A375 (cell line): ENCODE measurements around the gene SMAD5. TPM values are rescaled to one million over a fixed set of nuclear protein-coding genes. Genes with fewer than 3 reads are reported as not detected.

Experiments
- small RNA-seq: library from RNA; depleted of rRNA; stranded (forward); fragments of <200 nt; gene quantifications from one replicate; pipeline ENCODE3, GENCODE V24; 2014
- total RNA-seq: library from RNA; depleted of rRNA; stranded (reverse); fragments of >200 nt; shearing (Covaris generic); gene quantifications from 2 replicates; pipeline ENCODE4 v1.2.3, GENCODE V29; 2014; rRNA removed

Gene SMAD5
- 42.7 and 65.3 TPM in 2 replicates for total RNA-seq

DNA sequence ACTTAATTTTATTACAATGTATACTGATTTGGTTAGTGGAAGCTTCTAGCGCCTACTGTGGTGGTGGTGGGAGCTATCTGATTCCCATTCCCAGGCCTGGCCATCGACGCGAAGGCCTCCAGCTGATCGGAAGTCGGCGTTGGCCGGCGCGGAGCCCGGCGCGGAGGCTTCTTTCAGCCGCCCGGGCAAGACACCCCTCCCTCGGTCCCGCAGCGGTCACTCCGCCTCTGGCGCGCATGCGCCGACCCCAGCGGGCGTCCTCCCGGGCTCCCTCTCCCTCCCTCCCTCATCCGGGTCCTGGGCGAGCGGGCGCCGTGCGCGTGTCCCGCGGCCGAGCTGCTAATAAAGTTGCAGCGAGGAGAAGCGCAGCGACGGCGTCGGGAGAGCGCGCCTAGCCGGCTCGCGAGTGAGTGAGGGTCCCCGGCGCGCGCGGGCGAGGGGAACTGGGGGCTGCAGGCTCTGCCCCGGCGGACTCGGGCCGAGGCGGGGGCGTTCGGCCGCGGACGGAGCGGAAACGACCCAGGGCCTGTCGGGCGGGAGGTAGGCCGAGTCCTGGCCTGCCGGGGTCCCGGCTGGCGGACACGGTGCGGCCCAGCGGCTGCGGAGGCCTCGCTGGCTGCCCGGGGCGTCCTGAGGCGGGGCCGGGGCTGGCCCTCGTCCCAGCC, at the start of gene SMAD5:
TSS of gene SMAD5 (plus strand) at position 289 of the 665 bp plus-strand sequence. CDS start 20,916 bp downstream, outside the sequence.

DNA sequence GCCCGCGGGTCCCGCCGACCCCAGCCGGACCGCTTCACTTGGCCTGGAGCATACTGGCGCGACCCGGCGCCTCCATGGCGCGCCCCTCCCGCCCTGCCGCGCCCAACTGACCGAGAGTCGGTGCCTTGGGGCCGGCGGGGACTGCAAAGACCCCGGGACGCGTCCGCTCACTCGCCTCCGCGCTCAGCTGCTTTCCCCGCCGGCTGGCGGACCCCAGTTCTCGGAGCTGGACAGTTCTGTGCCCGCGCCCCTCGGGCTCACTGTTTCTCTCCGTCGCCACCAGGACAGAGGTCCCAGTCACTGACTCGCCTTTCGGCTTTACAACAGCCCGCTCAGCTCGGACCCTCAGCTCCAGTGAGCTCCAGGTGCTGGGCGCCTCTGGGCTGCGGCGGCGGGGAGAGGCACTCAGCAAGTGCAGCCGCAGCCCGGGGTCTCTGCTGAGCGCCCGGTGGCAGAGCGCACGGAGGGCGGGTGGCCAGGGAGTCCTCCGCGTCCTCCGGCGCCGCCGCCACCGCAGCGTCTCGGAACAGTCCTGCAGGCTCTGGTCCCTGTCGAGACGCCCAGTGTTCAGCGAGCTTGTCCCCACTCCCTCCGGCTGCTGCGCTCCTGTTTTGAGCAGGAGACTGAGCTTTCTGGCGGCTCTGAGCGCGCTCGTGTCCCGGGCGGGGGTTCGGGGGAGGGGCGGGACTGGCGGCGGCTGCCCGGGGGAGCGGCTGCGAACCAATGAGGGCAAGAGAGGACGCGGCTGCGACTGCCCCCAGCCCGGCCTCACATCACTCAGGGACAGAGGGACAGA, 60.1 kb downstream of the SMAD5 start, which contains the start of gene SMIM32:
TSS of gene SMIM32 (minus strand) at position 637 of the 796 bp plus-strand sequence. CDS start 638 bp downstream, outside the sequence.

Small RNA genes lying within 50 kb of the gene (small RNA-seq; reads per million reads assigned to genes)
- gene RF02173 = not detected
- not detected for gene RF02175
- gene RF02176 = not detected

Other genes with a start within 250 kb of the SMAD5 start
- not detected in 2 replicates for gene IL9, start 237.0 kb upstream of the SMAD5 start, total RNA-seq
- gene LECT2, start 177.9 kb upstream of the SMAD5 start, total RNA-seq = not detected in 2 replicates
- 137 and 173 TPM in 2 replicates for gene TGFBI, start 103.9 kb upstream of the SMAD5 start, total RNA-seq
- not detected in 2 replicates for gene SMIM32, start 60.3 kb downstream of the SMAD5 start, total RNA-seq
- not detected in 2 replicates for gene TRPC7, start 232.7 kb downstream of the SMAD5 start, total RNA-seq